Left ventricle myocardium inferior (tissue), 1 donor: ENCODE measurements around the gene PCID2. TPM values are rescaled to one million over a fixed set of nuclear protein-coding genes. Genes with fewer than 3 reads are reported as not detected.

ENCODE experiments used
- DNase-seq: peaks from one replicate; pipeline ENCODE4 v3.0.0-alpha.2; 2020
- H3K27ac ChIP-seq: fragments of 200-600 bp; replicated peaks from 2 replicates; pipeline ENCODE4 v1.8.0; 2021
- H3K27me3 ChIP-seq: fragments of 200-600 bp; 2 replicates; pipeline ENCODE4 v1.8.0; 2021; ENCODE audit warnings: low read depth
- H3K36me3 ChIP-seq: fragments of 200-600 bp; 2 replicates; pipeline ENCODE4 v1.8.0; 2021
- H3K4me1 ChIP-seq: fragments of 200-600 bp; 2 replicates; pipeline ENCODE4 v1.8.0; 2021
- H3K4me3 ChIP-seq: fragments of 200-600 bp; 2 replicates; pipeline ENCODE4 v1.8.0; 2021; ENCODE audit warnings: mild to moderate bottlenecking, moderate library complexity
- H3K9me3 ChIP-seq: fragments of 200-600 bp; replicated peaks from 2 replicates; pipeline ENCODE4 v1.8.0; 2021
- CTCF ChIP-seq: fragments of 200-600 bp; IDR thresholded peaks from 2 replicates; pipeline ENCODE4 v1.8.0; 2021; ENCODE audit warnings: antibody characterized with exemption, mild to moderate bottlenecking, borderline replicate concordance
- intact Hi-C: fragments of 100-400 bp; cut with micrococcal nuclease; formaldehyde crosslinking; loops from one replicate; pipeline ENCODE4 v1.11.0; 2022
- total RNA-seq: library from RNA; stranded (reverse); fragmentation: NEBNext Ultra II Directional; extraction: Animal tissue kit (Norgen Biotek cat#: 25700); gene quantifications from one replicate; pipeline ENCODE4 v1.2.1, GENCODE V29; 2021
- donor health status: DM: no; HTN: yes; CAD: no; lungs with severe emphysema.

The PCID2 gene
- total RNA-seq, 1 donor from 2014 or later: 54.5 TPM

- TF ChIP-seq CTCF: no peak
Measured at GRCh38 chr13:113186061-113186900, 22.2 kb downstream of the PCID2 start.

GRCh38 chr13:113184568-113185440 is 23.7 kb downstream of the PCID2 start:
- no peak for TF ChIP-seq CTCF
- Histone ChIP-seq H3K36me3 (peaks cover 72% of the 10 kb centered on the region), H3K9me3 (no peaks in the 10 kb centered on the region), H3K4me3 (no peak overlapping the region), H3K27ac (no peak overlapping the region), H3K4me1 (peaks cover 26% of the 10 kb centered on the region), H3K27me3 (no peaks in the 10 kb centered on the region)
- no peak for DNase-seq
- intact Hi-C loops: no loop called here

More at GRCh38 chr13:113186061-113186900, 22.2 kb downstream of the PCID2 start:
- no peaks in the 10 kb centered on the region for H3K9me3 ChIP-seq
- H3K27me3 ChIP-seq: no peaks in the 10 kb centered on the region
- peaks cover 73% of the 10 kb centered on the region for H3K36me3 ChIP-seq
- H3K4me3 ChIP-seq: no peak overlapping the region
- intact Hi-C loops: loop anchor here (2.0 kb wide), 1 partner anchor 31 kb away; no protein-coding TSS in a partner anchor
- DNase-seq: no peak
- H3K4me1 ChIP-seq: peaks cover 15% of the 10 kb centered on the region
- peak overlapping the region; percentile 82 for H3K27ac ChIP-seq

- peaks cover 38% of the 10 kb centered on the region for H3K4me1 ChIP-seq
- H3K36me3 ChIP-seq: peaks cover 72% of the 10 kb centered on the region
- DNase-seq: no peak
- intact Hi-C loops: no loop called here
- H3K4me3 ChIP-seq: no peak overlapping the region
- no peaks in the 10 kb centered on the region for H3K27me3 ChIP-seq
- no peak overlapping the region for H3K27ac ChIP-seq
- TF ChIP-seq CTCF: no peak
- no peaks in the 10 kb centered on the region for H3K9me3 ChIP-seq
Measured at GRCh38 chr13:113183450-113184129, 24.9 kb downstream of the PCID2 start.

GRCh38 chr13:113182046-113182445 is 26.4 kb downstream of the PCID2 start:
- intact Hi-C loops: no loop called here
- no peak overlapping the region for H3K27ac ChIP-seq
- H3K4me1 ChIP-seq: peaks cover 36% of the 10 kb centered on the region
- no peak overlapping the region for H3K4me3 ChIP-seq
- no peak for TF ChIP-seq CTCF
- DNase-seq: no peak
- no peaks in the 10 kb centered on the region for H3K9me3 ChIP-seq
- H3K27me3 ChIP-seq: no peaks in the 10 kb centered on the region
- H3K36me3 ChIP-seq: peaks cover 80% of the 10 kb centered on the region
